Endothelial cell of umbilical vein (primary cell): ENCODE results near the gene GJA8. TPM values are rescaled to one million over a fixed set of nuclear protein-coding genes. Genes with fewer than 3 reads are reported as not detected.
A peak's percentile ranks its signal among the peaks of the same experiment; 100 is the strongest.
"Not testable (repeated sequence)": the region's sequence is repeated elsewhere in the genome, so short reads cannot be mapped to it uniquely, and the experiment has no call there.

ENCODE experiments used
- BruUV-seq: library from RNA; stranded (reverse); fragments of 400-500 nt; replicated peaks from 2 replicates; lab custom pipeline; 2021; lab: Mats Ljungman, UMichigan
- CTCF ChIA-PET: fragments of 300-600, 350-600 bp; sonication (Branson Sonifier 250); formaldehyde crosslinking; loops from one replicate; lab custom pipeline; 2021; ENCODE audit warnings: antibody characterized with exemption, inconsistent platforms; lab: Charles Lee
- POLR2A ChIA-PET: fragments of 300-600, 350-600 bp; sonication (Branson Sonifier 250); formaldehyde crosslinking; loops from one replicate; lab custom pipeline; 2021; ENCODE audit warnings: antibody characterized with exemption, inconsistent platforms; lab: Charles Lee
- DNase-seq: peaks from one replicate; pipeline ENCODE4 v3.0.0-alpha.2; 2011; ENCODE audit warnings: low read depth, low spot score
- FAIRE-seq: peaks from 2 replicates; lab custom pipeline; 2011; peaks lifted over from hg19 to GRCh38; lab: Jason Lieb, UNC
- H2AFZ ChIP-seq: 2 replicates; pipeline ENCODE4 v1.6.0; 2012; ENCODE audit warnings: low read depth, low read length, control low read depth, inconsistent platforms
- H3K27ac ChIP-seq: 2 replicates; pipeline ENCODE4 v1.5.1; 2011; ENCODE audit warnings: low read depth, mild to moderate bottlenecking, control low read depth, low read length, moderate library complexity; ENCODE audit not compliant: insufficient read depth
- H3K27me3 ChIP-seq, 2 experiments: 2 replicates each; pipeline versions ENCODE4 v1.6.0 to v1.6.1; 2011; ENCODE audit warnings: low read length in 2 of 2, mixed read lengths in 1 of 2; ENCODE audit not compliant: control insufficient read depth in 2 of 2, insufficient read depth in 2 of 2
- H3K36me3 ChIP-seq, 2 experiments: 2 replicates in 1 of 2; 3 replicates in 1 of 2; pipeline ENCODE4 v1.5.1; 2011; ENCODE audit warnings: low read length in 2 of 2, mild to moderate bottlenecking in 1 of 2, moderate library complexity in 1 of 2; ENCODE audit not compliant: control insufficient read depth in 2 of 2, insufficient read depth in 2 of 2; ENCODE audit errors: extremely low read depth in 1 of 2
- H3K4me1 ChIP-seq: 3 replicates; pipeline ENCODE4 v1.5.1; 2011; ENCODE audit warnings: mild to moderate bottlenecking, low read length; ENCODE audit not compliant: control insufficient read depth, insufficient read depth; ENCODE audit errors: extremely low read depth
- H3K4me2 ChIP-seq: 2 replicates; pipeline ENCODE4 v1.6.1; 2011; ENCODE audit warnings: low read length, control low read depth, mixed read lengths; ENCODE audit not compliant: insufficient read depth
- H3K4me3 ChIP-seq, 3 experiments: fragments of 200-600 bp in 1 of 3; sonication (generic), shearing (Covaris generic) in 1 of 3; replicated peaks in 1 of 3; 2 replicates each; pipeline ENCODE4 v1.5.1; 2011 to 2016; ENCODE audit warnings: control low read depth in 3 of 3, low read length in 3 of 3, mild to moderate bottlenecking in 2 of 3, inconsistent platforms in 1 of 3, low read depth in 1 of 3, moderate library complexity in 1 of 3; ENCODE audit not compliant: insufficient read depth in 1 of 3
- H3K79me2 ChIP-seq: 2 replicates; pipeline ENCODE4 v1.6.0; 2012; ENCODE audit warnings: low read length, inconsistent platforms; ENCODE audit not compliant: control insufficient read depth, insufficient read depth
- H3K9ac ChIP-seq: replicated peaks from 2 replicates; pipeline ENCODE3; 2011; ENCODE audit warnings: low read length, control low read depth; ENCODE audit not compliant: insufficient read depth; ENCODE audit errors: extremely low read depth
- H3K9me1 ChIP-seq: replicated peaks from 3 replicates; pipeline ENCODE4 v1.6.0; 2011; ENCODE audit warnings: mild to moderate bottlenecking, low read length; ENCODE audit not compliant: control insufficient read depth, insufficient read depth; ENCODE audit errors: extremely low read depth
- H3K9me3 ChIP-seq: replicated peaks from 2 replicates; pipeline ENCODE4 v1.5.1; 2012; ENCODE audit warnings: low read length, inconsistent platforms; ENCODE audit not compliant: control insufficient read depth, insufficient read depth
- H4K20me1 ChIP-seq: replicated peaks from 2 replicates; pipeline ENCODE3; 2011; ENCODE audit warnings: mild to moderate bottlenecking, low read length; ENCODE audit not compliant: control insufficient read depth, insufficient read depth; ENCODE audit errors: extremely low read depth
- CTCF ChIP-seq, 2 donors: IDR thresholded peaks; 1 replicate in 1 of 2; 2 replicates in 1 of 2; pipeline ENCODE4 v1.5.1; 2011; ENCODE audit warnings: low read length in 2 of 2, mild to moderate bottlenecking in 2 of 2, moderate library complexity in 2 of 2, control low read depth in 1 of 2, inconsistent platforms in 1 of 2, low read depth in 1 of 2; ENCODE audit not compliant: insufficient read depth in 1 of 2; ENCODE audit errors: extremely low read depth in 1 of 2
- EZH2 ChIP-seq: IDR thresholded peaks from 2 replicates; pipeline ENCODE4 v1.6.1; 2012; ENCODE audit warnings: borderline replicate concordance, low read depth, mild to moderate bottlenecking, moderate library complexity, low read length, inconsistent platforms; ENCODE audit not compliant: severe bottlenecking
- FOS ChIP-seq: IDR thresholded peaks from 2 replicates; pipeline ENCODE4 v1.6.1; 2011; ENCODE audit warnings: mild to moderate bottlenecking, low read length, moderate library complexity, borderline replicate concordance; ENCODE audit not compliant: insufficient read depth
- GATA2 ChIP-seq: IDR thresholded peaks from 2 replicates; pipeline ENCODE4 v1.7.0; 2011; ENCODE audit warnings: low read depth, mild to moderate bottlenecking, moderate library complexity, mixed read lengths, low read length; ENCODE audit not compliant: insufficient read length, insufficient read depth
- JUN ChIP-seq: IDR thresholded peaks from 2 replicates; pipeline ENCODE4 v1.6.1; 2011; ENCODE audit warnings: borderline replicate concordance, low read depth; ENCODE audit not compliant: insufficient read length, insufficient read depth
- MAX ChIP-seq: IDR thresholded peaks from 2 replicates; pipeline ENCODE4 v1.6.1; 2011; ENCODE audit not compliant: insufficient read depth, insufficient read length
- MYC ChIP-seq: IDR thresholded peaks from one replicate; pipeline ENCODE4 v1.6.1; 2011; ENCODE audit warnings: mild to moderate bottlenecking, low read depth, low read length
- POLR2A ChIP-seq: IDR thresholded peaks from 2 replicates; pipeline ENCODE4 v1.6.1; 2012; ENCODE audit warnings: low read depth, mild to moderate bottlenecking, control low read depth, low read length
- POLR2AphosphoS5 ChIP-seq: IDR thresholded peaks from 2 replicates; pipeline ENCODE4 v1.6.1; 2012; ENCODE audit warnings: low read depth, mild to moderate bottlenecking, control low read depth, low read length, moderate library complexity; ENCODE audit not compliant: insufficient read depth
- dilution Hi-C: fragments of 300-500 bp; cut with MboI; formaldehyde crosslinking; loops from one replicate; pipeline ENCODE4 v1.15.0; 2019; ENCODE audit warnings: low sequenced_read_pairs; ENCODE audit not compliant: extremely low pct_ligation_motif_present
- intact Hi-C: fragments of 100-400 bp; cut with micrococcal nuclease; formaldehyde crosslinking; loops from one replicate; pipeline ENCODE4 v1.10.0; 2022
- polyA plus RNA-seq, 4 experiments: library from polyadenylated mRNA; depleted of rRNA in 3 of 4; stranded (reverse) in 3 of 4; unstranded in 1 of 4; fragments of >200 nt; gene quantifications; 2 replicates each; pipeline versions ENCODE4 v1.2.1 to v1.2.3, GENCODE V29; 2011 to 2012; ENCODE audit warnings: missing spikeins in 1 of 4
- total RNA-seq: library from RNA; stranded (reverse); gene quantifications from 2 replicates; pipeline ENCODE4 v1.2.3, GENCODE V29; 2021

The GJA8 gene
- total and polyA plus RNA-seq, 2 donors (not counting 3 experiments of a cell fraction or from before 2014, with no cell fraction given), result not detected

GRCh38 chr1:147867204-147867603, 35.4 kb upstream of the GJA8 start:
- H2AFZ ChIP-seq, H3K9me1 ChIP-seq, H3K79me2 ChIP-seq, DNase-seq, H3K27me3 ChIP-seq, H3K36me3 ChIP-seq, POLR2A ChIA-PET, H3K9ac ChIP-seq, H3K4me2 ChIP-seq, BruUV-seq, FAIRE-seq, H4K20me1 ChIP-seq, intact Hi-C loops, H3K4me1 ChIP-seq, H3K9me3 ChIP-seq, H3K27ac ChIP-seq, dilution Hi-C loops, H3K4me3 ChIP-seq: not testable (repeated sequence)
- CTCF ChIA-PET, result interaction anchor here (1.1 kb wide), 1 partner anchor 18 kb away, joined by 4 read pairs; no protein-coding TSS in a partner anchor

GRCh38 chr1:147878022-147878421, 24.6 kb upstream of the GJA8 start:
- peaks cover 28% of the 10 kb centered on the region for H3K4me1 ChIP-seq
- no peaks in the 10 kb centered on the region for H3K36me3 ChIP-seq
- no peak overlapping the region for H3K4me3 ChIP-seq
- CTCF ChIA-PET, result interaction anchor here (0.9 to 1.7 kb wide), 5 partner anchors 22 to 208 kb away, joined by 3 to 4 read pairs (median 4); partner anchors contain the start of gene ACP6
- H3K4me2 ChIP-seq, result peak overlapping the region; percentile 37
- FAIRE-seq, result peak; percentile 73
- dilution Hi-C loops (no loop called here), intact Hi-C loops (loop anchor here (1.0 to 2.0 kb wide), 3 partner anchors 27 to 97 kb away; no protein-coding TSS in a partner anchor)
- peak overlapping the region; percentile 52 for H2AFZ ChIP-seq
- peak; percentile 89 for DNase-seq
- H4K20me1 ChIP-seq, result no peaks in the 10 kb centered on the region
- no peaks in the 10 kb centered on the region for H3K9me1 ChIP-seq
- BruUV-seq, result no TSS peak
- peak; percentile 75 for TF ChIP-seq JUN
- TF ChIP-seq FOS, result peak; percentile 18
- peak; percentile 32 for TF ChIP-seq GATA2
- no peak for TF ChIP-seq CTCF (IDR thresholded peaks at IDR 0.05; ENCODE audit: extremely low read depth in 1 of 2, insufficient read depth in 1 of 2, low read depth in 1 of 2, low read length in 2 of 2)
- no peak for TF ChIP-seq MAX
- TF ChIP-seq POLR2A, result no peak
- TF ChIP-seq EZH2, result no peak
- no peak for TF ChIP-seq MYC
- peak; percentile 40 for TF ChIP-seq POLR2AphosphoS5
- H3K9me3 ChIP-seq, result no peaks in the 10 kb centered on the region
- H3K27ac ChIP-seq, result peak overlapping the region; percentile 73
- POLR2A ChIA-PET, result no interaction called here
- H3K27me3 ChIP-seq, result no peaks in the 10 kb centered on the region
- H3K9ac ChIP-seq, result peak overlapping the region; percentile 30
- no peaks in the 10 kb centered on the region for H3K79me2 ChIP-seq
